Measurements from ENCODE around the gene SUGCT. TPM values are rescaled to one million over a fixed set of nuclear protein-coding genes. Genes with fewer than 3 reads are reported as not detected.

The SUGCT gene
- total and polyA plus RNA-seq, 2 of the 8 experiments (the other 6 are each of a cell fraction or from before 2014, with no cell fraction given): 2.8 to 5.4 TPM

DNA sequence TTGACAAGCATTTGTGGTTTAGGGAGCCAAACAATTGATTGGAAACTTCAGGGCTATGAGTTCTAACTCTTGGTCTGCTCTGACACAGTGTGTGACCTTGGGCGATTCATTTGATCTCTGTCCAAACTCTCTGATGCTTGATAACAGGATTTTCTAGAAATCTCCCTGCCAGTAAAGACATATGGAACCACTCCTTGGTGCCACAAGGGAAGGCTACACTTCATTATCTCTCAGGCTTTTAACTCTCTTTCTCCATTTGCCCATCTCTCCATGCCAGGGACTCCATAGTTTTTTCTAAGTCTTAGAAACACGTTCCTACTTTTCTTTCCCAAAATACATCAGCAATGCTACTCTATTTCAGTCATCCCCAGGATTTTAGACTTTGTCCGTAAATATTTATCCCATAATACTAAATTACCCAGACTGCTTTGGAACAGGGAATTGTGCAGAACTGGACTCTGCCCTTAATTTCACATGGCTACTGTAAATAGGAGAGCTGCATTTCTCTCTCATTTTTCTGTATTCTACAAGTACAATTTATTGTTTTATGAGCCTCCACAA lies 488.2 kb downstream of the SUGCT start (continued):
- no peak for TF ChIP-seq EGR1 (IDR thresholded peaks at IDR 0.05; ENCODE audit: borderline replicate concordance, low read depth, low read length)
